Middle frontal gyrus (tissue), 1 donor: ENCODE results near the gene TNS3.

ENCODE experiments used
- DNase-seq: peaks from one replicate; pipeline ENCODE4 v3.0.0-alpha.2; 2015; ENCODE audit warnings: low spot score; ENCODE audit errors: extremely low spot score

TNS3 gene

GRCh38 chr7:47565640-47566250 lies 16.2 kb downstream of the TNS3 start:
- DNase-seq = no peak

GRCh38 chr7:47563521-47563920 lies 18.4 kb downstream of the TNS3 start:
- no peak for DNase-seq

- DNase-seq = no peak
Observed at GRCh38 chr7:47561715-47562446, 20.0 kb downstream of the TNS3 start.

GRCh38 chr7:47559306-47560220 lies 22.3 kb downstream of the TNS3 start:
- DNase-seq = no peak

- DNase-seq = no peak
Observed at GRCh38 chr7:47557694-47558670, 23.9 kb downstream of the TNS3 start.

- DNase-seq = no peak
Observed at GRCh38 chr7:47557317-47557693, 24.6 kb downstream of the TNS3 start.

- no peak for DNase-seq
Observed at GRCh38 chr7:47556511-47557180, 25.3 kb downstream of the TNS3 start.

- DNase-seq = no peak
Observed at GRCh38 chr7:47553309-47553708, 28.6 kb downstream of the TNS3 start.

- no peak for DNase-seq
Observed at GRCh38 chr7:47552621-47553020, 29.3 kb downstream of the TNS3 start.

- no peak for DNase-seq
Observed at GRCh38 chr7:47551668-47552440, 30.1 kb downstream of the TNS3 start.

- DNase-seq = no peak
Observed at GRCh38 chr7:47550788-47551470, 31.0 kb downstream of the TNS3 start.

GRCh38 chr7:47549916-47550315 lies 32.0 kb downstream of the TNS3 start:
- no peak for DNase-seq

GRCh38 chr7:47549397-47549796 lies 32.5 kb downstream of the TNS3 start:
- no peak for DNase-seq

- DNase-seq = no peak
Observed at GRCh38 chr7:47548546-47548945, 33.4 kb downstream of the TNS3 start.

GRCh38 chr7:47546733-47547494 lies 35.0 kb downstream of the TNS3 start:
- no peak for DNase-seq

GRCh38 chr7:47546171-47546570 lies 35.7 kb downstream of the TNS3 start:
- DNase-seq = no peak

- DNase-seq = no peak
Observed at GRCh38 chr7:47544416-47544815, 37.5 kb downstream of the TNS3 start.

- no peak for DNase-seq
Observed at GRCh38 chr7:47543714-47544113, 38.2 kb downstream of the TNS3 start.
